HUES64 (cell line): ENCODE measurements around the gene IRF6. TPM values are rescaled to one million over a fixed set of nuclear protein-coding genes. Genes with fewer than 3 reads are reported as not detected.

Source experiments
- H3K27ac ChIP-seq: 2 replicates; pipeline ENCODE4 v1.7.0; 2013; ENCODE audit warnings: low read depth, low read length, inconsistent platforms
- H3K27me3 ChIP-seq: 2 replicates; pipeline ENCODE4 v1.6.1; 2013; ENCODE audit warnings: mild to moderate bottlenecking, low read length; ENCODE audit not compliant: insufficient read depth
- H3K36me3 ChIP-seq: 2 replicates; pipeline ENCODE4 v1.6.1; 2013; ENCODE audit warnings: mild to moderate bottlenecking, low read length; ENCODE audit not compliant: insufficient read depth
- H3K4me1 ChIP-seq: 2 replicates; pipeline ENCODE4 v1.6.1; 2013; ENCODE audit warnings: mild to moderate bottlenecking, low read length, moderate library complexity; ENCODE audit not compliant: insufficient read depth
- H3K4me3 ChIP-seq: 2 replicates; pipeline ENCODE4 v1.5.1; 2013; ENCODE audit warnings: mild to moderate bottlenecking, low read length, moderate library complexity
- H3K9ac ChIP-seq: 2 replicates; pipeline ENCODE4 v1.6.1; 2013; ENCODE audit warnings: mild to moderate bottlenecking, low read depth, low read length
- H3K9me3 ChIP-seq: 2 replicates; pipeline ENCODE4 v1.6.1; 2013; ENCODE audit warnings: low read depth, low read length; ENCODE audit not compliant: insufficient read depth
- WGBS: fragments of 150-250, 120-280 bp; methylation state at CpG from one replicate; pipeline ENCODE4 v1.1.7; 2013; ENCODE audit warnings: missing lambda C conversion rate; 5-methylcytosine and 5-hydroxymethylcytosine counted together
- polyA plus RNA-seq, 2 experiments: library from polyadenylated mRNA; stranded (reverse); fragments of 50-300 nt; gene quantifications; one replicate each; pipeline ENCODE4 v1.2.3, GENCODE V29; 2013

IRF6 gene
- 1.7 TPM for polyA plus RNA-seq (2013, experiment 1 of 2)
- 2.3 TPM for polyA plus RNA-seq (2013, experiment 2 of 2)

GRCh38 chr1:209805875-209806760 is at the start of gene IRF6:
TSS of gene IRF6 (minus strand) at chr1:209806142. CDS start at chr1:209801413, 4,729 bp downstream.
- H3K4me1 ChIP-seq: peaks cover 3% of the 10 kb centered on the region; the same call in 1 of the 2 replicates
- H3K36me3 ChIP-seq: no peaks in the 10 kb centered on the region
- H3K27me3 ChIP-seq: peaks cover 26% of the 10 kb centered on the region; the same call in 1 of the 2 replicates
- peak within 1 kb of the TSS; percentile 84; the same call in 1 of the 2 replicates for H3K27ac ChIP-seq
- H3K4me3 ChIP-seq: peak within 1 kb of the TSS; percentile 68
- no peaks in the 10 kb centered on the region for H3K9me3 ChIP-seq
- 15% methylated on average over 45 of the region's 46 CpGs for WGBS
- peak within 1 kb of the TSS; percentile 71 for H3K9ac ChIP-seq

DNA sequence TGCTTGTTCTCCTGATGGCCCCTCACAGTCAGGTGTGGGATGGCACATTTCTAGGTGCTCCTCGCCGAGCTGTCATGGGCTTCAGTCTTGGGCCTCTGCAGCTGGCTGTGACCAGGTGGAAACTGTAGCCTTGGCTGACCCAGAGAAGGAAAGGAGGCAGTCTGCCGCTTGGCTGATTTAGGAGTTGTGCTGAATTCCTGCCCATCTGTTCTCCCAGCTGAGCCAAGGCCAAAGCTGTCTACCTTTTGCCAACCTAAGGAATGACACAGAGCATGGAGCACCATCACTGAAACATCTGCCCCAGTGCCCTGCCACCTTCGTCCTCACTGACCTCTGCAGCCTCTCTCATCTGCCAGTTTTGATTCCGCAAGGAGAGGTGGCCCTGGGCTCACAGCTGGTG is 49.7 kb upstream of the IRF6 start:
- no peak overlapping the region for H3K4me3 ChIP-seq
- H3K27ac ChIP-seq: no peak overlapping the region
- H3K27me3 ChIP-seq: no peaks in the 10 kb centered on the region
- WGBS: 94% methylated on average over 5 of the region's 5 CpGs
- H3K9me3 ChIP-seq: no peaks in the 10 kb centered on the region
- H3K4me1 ChIP-seq: peaks cover 2% of the 10 kb centered on the region
- H3K36me3 ChIP-seq: peaks cover 41% of the 10 kb centered on the region
- no peak overlapping the region for H3K9ac ChIP-seq

DNA sequence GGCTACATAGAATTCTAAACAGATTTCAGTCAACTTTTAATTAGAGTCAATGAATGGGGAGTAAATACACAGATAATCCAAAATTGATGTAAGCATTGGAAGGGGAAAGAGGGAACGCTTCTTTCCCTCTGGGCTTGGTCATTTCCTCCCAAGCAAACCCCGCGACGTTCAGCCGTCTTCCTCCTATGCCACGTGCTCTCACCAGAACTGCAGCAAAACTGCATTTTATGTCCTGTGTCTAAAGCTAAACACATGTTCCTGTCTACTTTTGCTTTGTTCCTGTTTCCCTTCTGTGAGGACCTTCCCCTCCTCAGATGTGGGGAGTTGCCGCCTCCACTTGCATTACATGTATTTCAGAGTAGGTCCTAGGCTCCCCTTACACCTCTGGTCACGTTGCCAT is 49.1 kb upstream of the IRF6 start:
- Histone ChIP-seq H3K36me3 (peaks cover 45% of the 10 kb centered on the region), H3K9me3 (no peaks in the 10 kb centered on the region), H3K27me3 (no peaks in the 10 kb centered on the region), H3K27ac (no peak overlapping the region), H3K4me1 (no peaks in the 10 kb centered on the region), H3K9ac (no peak overlapping the region), H3K4me3 (no peak overlapping the region)
- 95% methylated on average over 8 of the region's 8 CpGs for WGBS

DNA sequence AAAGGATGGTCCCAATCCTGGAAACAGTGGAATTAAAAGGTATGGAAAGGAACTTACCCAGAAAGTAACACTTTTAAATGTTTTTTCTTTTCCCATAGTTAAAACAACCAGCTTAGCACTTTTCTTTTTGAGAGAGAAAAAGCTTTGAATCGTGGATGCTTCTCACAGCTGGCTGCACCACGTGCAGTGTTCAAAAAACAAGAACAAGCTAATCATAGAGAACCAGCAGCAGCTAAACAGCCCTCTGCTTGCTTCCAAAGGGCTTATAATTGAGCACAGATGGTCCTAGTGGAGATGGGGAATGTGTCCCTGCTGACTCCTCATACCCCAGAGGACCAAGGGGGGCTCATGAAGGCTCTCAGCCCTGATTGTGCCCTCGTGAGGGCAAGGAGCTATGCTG is 48.3 kb upstream of the IRF6 start:
- WGBS: 95% methylated on average over 3 of the region's 3 CpGs
- no peaks in the 10 kb centered on the region for H3K9me3 ChIP-seq
- no peaks in the 10 kb centered on the region for H3K4me1 ChIP-seq
- H3K9ac ChIP-seq: no peak overlapping the region
- H3K4me3 ChIP-seq: no peak overlapping the region
- peaks cover 49% of the 10 kb centered on the region for H3K36me3 ChIP-seq
- no peak overlapping the region for H3K27ac ChIP-seq
- no peaks in the 10 kb centered on the region for H3K27me3 ChIP-seq

- Histone ChIP-seq H3K4me1 (no peaks in the 10 kb centered on the region), H3K4me3 (no peak overlapping the region), H3K9me3 (no peaks in the 10 kb centered on the region), H3K9ac (no peak overlapping the region), H3K36me3 (peaks cover 52% of the 10 kb centered on the region), H3K27ac (no peak overlapping the region), H3K27me3 (no peaks in the 10 kb centered on the region)
- WGBS: 93% methylated on average over 2 of the region's 2 CpGs
Measured at GRCh38 chr1:209853676-209854075, 47.7 kb upstream of the IRF6 start.

DNA sequence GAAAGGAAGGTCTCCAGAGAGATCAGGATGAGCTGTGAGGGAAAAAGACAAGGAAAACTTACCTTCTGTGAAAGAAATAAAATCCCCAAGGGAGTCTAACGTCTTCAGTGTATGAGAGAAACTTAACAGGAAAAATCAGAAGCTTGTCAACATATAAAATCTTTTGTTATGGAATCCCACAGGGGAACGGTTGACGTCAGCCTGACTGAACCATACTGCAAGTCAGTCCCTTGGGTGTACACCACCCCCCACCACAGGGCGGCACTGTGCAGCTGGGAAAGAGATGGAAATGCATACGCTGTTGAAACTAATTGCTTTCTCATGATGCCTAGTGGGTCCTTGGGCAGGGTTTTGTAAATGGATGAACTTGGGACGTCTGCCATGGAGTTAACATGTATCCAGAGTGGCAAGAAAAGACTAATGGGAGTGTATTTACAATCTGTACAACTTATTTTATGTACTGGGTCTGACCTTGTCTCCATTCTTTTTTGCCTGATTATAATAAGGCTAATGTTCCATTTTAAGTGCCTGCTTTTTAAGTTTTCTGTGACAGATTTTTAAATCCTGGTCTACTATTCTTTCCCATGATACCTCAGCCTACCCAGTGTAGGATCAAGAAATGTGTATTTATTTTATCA is 44.5 kb upstream of the IRF6 start:
- no peak overlapping the region for H3K4me3 ChIP-seq
- no peaks in the 10 kb centered on the region for H3K9me3 ChIP-seq
- no peaks in the 10 kb centered on the region for H3K27me3 ChIP-seq
- H3K36me3 ChIP-seq: peaks cover 83% of the 10 kb centered on the region
- H3K4me1 ChIP-seq: no peaks in the 10 kb centered on the region
- WGBS: 69% methylated on average over 6 of the region's 6 CpGs
- H3K27ac ChIP-seq: no peak overlapping the region
- H3K9ac ChIP-seq: no peak overlapping the region

DNA sequence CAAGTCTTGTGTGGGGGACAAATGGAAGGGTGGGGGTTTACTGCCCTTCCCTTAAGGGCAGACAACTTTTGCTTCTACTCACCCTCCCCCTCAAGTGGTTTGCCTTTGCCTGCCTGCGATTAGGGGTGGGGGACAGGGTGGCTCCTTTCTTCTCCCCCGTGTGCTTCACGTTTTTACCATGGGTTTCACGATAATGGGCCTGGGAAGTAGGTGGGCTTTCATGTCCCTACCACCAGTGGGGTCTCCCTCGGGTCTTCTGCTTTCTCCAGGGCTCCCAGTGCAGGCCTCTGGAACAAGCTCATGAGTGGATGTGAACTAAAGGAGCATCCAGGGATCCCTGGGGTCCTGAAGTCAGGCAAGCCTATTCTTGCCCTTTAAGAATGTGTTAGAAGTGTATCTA is 43.4 kb upstream of the IRF6 start:
- H3K9me3 ChIP-seq: no peaks in the 10 kb centered on the region
- H3K27ac ChIP-seq: no peak overlapping the region
- no peaks in the 10 kb centered on the region for H3K27me3 ChIP-seq
- H3K9ac ChIP-seq: no peak overlapping the region
- no peaks in the 10 kb centered on the region for H3K4me1 ChIP-seq
- H3K36me3 ChIP-seq: peaks cover 90% of the 10 kb centered on the region
- H3K4me3 ChIP-seq: no peak overlapping the region
- 93% methylated on average over 5 of the region's 5 CpGs for WGBS

DNA sequence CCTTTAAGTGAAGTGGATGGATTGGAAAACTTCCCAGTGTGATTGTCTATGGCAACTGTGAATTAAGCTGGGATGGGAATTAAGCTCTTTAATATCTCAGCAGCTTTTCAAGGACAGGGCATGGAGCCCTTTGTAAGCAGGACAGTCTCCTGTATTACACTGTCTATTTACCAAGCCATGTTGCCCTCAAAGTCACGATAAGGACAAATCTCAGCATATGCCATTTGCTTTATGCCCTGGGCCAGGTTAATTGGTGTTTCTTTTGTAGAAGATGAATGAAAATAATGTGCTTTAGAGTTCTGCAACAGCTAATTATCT is 39.4 kb upstream of the IRF6 start:
- peaks cover 90% of the 10 kb centered on the region for H3K36me3 ChIP-seq
- H3K4me3 ChIP-seq: no peak overlapping the region
- 100% methylated on average over 1 of the region's 1 CpG for WGBS
- H3K27ac ChIP-seq: no peak overlapping the region
- no peaks in the 10 kb centered on the region for H3K27me3 ChIP-seq
- H3K4me1 ChIP-seq: no peaks in the 10 kb centered on the region
- no peak overlapping the region for H3K9ac ChIP-seq
- H3K9me3 ChIP-seq: no peaks in the 10 kb centered on the region

DNA sequence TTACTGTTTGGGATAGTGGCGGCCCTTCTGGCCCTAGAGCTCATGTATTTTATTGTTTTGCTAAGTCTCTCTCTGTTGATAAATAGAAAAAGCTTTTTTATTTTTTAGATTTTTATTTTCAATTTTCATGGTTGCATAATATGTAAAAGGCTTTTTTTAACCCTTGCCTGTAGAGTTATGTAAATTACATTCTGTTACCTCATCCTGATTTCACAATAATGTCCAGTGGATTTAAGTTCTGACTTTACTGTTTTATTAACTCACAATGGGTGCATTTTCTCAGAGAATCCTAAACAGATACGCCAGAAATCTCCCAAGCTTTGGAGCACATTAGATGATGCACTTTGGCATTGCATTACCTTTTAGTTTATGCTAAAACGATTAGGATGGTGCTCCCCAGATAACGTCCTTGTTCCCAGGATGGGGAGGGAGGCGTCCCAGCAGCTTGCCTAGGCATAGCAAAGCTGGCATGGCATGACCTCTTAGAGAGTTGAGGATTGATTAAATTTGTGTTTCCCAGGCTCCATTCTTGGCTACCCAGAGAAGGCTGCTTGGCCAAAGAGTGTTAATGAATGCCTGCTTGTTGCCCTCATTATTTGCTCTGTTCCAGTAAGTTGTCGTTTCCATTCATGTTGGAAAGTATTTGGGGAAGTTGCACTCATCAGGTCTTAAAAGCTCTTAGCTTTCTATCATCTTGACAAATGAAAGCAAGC is 38.9 kb upstream of the IRF6 start:
- H3K36me3 ChIP-seq: peaks cover 91% of the 10 kb centered on the region
- no peak overlapping the region for H3K27ac ChIP-seq
- no peaks in the 10 kb centered on the region for H3K27me3 ChIP-seq
- no peaks in the 10 kb centered on the region for H3K4me1 ChIP-seq
- no peak overlapping the region for H3K9ac ChIP-seq
- WGBS: 93% methylated on average over 6 of the region's 6 CpGs
- no peak overlapping the region for H3K4me3 ChIP-seq
- no peaks in the 10 kb centered on the region for H3K9me3 ChIP-seq

- Histone ChIP-seq H3K27ac (no peak overlapping the region), H3K9me3 (no peaks in the 10 kb centered on the region), H3K36me3 (peaks cover 98% of the 10 kb centered on the region), H3K4me3 (no peak overlapping the region), H3K9ac (no peak overlapping the region), H3K4me1 (no peaks in the 10 kb centered on the region), H3K27me3 (no peaks in the 10 kb centered on the region)
- WGBS: 96% methylated on average over 5 of the region's 5 CpGs
Measured at GRCh38 chr1:209840611-209841010, 34.7 kb upstream of the IRF6 start.
